Superior temporal gyrus (tissue), 1 donor: ENCODE measurements around the gene USP7.
"Not testable (repeated sequence)": the region's sequence is repeated elsewhere in the genome, so short reads cannot be mapped to it uniquely, and the experiment has no call there.

ENCODE experiments used
- DNase-seq: peaks from one replicate; pipeline ENCODE4 v3.0.0-alpha.2; 2016; ENCODE audit errors: extremely low spot score

USP7 gene

DNA sequence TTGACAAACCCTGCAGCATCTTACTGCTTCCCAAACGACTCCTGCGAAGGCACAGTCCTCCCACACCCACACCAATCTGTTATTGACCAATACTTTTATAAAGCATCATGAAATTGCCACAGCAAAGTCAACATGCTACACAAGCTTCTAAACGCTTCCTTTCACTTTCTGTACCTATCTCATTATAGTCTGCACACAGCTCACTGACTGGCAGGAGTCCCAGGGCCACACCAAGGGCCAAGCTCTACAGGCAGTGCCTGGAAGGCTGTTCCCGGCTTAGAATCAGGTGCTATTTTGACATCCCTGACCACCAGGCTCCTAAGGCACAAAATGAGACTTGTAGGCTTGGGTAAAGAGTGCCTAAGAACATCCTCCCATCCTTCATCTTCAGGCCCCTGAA, 39.5 kb downstream of the USP7 start:
- DNase-seq, result no peak

DNA sequence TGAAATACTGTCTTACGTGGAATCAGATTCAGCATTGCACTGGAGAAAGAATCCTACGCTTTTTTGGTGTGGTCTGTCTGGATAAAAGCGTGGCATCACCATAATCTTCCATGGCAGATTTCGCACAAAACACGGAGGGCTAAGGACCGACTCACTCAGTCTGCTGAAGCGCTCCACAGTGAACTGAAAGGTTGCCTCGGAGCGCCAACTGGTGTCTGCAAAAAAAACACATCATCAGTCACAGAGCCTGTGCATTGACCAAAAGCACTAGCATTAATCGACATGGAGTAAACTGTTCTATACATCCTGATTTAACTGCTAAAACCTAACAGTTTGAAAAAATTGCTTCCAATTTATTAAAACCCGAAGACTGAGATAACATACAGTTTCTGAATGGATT, 40.5 kb downstream of the USP7 start:
- peak; percentile 51 for DNase-seq

DNA sequence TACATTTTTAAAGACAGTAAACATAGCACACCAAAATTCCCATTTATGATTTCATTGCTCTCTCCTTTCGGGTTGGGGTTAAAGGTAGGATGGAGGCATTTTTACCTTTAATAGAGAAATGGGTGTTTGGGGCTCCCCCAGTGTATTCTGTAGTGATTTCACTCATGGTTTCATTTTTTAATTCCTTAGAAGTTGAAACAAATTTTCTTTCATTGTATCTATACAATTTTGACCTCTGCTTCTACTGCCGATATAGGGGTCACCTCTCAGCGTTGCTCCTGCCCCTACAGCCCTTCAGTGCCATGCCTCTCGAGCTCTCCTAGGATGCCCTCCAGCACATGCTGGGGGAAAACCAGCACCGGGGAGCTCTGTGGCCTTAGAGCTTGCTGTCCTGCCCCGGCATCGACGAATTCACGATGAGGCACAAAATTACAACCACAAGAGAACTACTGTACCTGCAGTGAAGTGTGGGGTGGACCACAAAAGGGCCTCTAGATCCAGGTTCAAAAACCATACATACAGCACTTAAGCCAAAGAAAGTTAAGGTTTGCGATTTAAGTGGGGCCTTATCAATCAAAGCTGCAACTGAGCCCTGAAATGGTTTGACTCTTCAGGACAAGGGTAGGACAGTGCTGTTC, 42.2 kb downstream of the USP7 start:
- DNase-seq, result no peak

DNA sequence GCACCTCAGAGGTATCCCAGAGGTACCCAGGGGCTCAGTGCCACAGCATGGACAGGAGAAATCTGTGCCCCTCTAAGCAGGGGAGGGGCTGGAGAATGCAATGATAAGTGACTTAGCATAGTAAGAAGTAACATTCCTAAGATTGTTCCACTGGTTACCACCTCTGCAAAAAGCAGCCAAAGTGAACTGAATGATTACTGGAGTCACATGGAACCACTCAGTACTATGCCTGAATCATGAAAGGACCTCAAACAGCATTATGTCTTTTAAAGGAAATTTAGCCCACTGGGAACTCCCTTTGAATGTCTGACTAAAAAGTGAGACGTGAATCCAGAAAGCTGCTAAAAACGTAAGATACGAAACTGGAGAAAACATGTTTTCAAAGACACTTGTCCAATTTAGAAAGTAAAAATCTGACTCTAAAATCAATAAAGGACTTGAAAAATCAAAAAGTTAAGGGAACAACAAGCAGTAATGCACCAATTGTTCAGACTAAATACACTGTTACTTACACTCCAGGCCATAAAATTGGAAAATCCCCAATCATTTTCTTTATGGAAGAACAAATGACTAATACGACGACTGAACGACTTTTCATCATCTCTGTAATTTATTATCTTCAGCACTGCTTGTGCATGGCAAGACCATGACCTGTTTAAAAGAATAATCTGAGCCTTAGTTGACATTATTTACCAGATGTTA, 42.9 kb downstream of the USP7 start:
- DNase-seq, result no peak

DNA sequence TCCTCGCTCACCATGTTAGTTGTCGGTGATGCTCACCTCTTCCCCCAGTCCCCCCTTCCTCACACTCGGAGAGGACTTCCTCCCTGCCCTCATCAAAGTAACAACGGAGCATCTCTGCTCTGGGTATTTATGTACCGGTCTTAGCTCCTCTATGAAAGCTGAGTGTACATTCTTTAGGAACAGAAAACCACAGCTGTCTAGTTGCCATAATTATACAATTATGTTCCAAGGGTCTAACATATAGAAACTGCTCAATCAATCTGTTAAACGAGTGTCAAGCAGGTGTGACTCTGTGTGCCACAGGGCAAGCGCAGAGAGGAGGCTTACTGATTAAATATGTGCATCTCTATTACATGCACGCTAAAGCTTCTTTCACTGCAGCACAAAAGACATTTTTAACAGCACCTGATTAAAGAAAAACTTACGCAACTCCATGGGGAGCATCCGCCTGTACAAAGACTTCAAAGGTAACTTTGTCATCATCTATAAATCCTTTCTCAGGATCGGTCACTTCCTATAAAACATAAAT, 43.7 kb downstream of the USP7 start:
- no peak for DNase-seq

DNA sequence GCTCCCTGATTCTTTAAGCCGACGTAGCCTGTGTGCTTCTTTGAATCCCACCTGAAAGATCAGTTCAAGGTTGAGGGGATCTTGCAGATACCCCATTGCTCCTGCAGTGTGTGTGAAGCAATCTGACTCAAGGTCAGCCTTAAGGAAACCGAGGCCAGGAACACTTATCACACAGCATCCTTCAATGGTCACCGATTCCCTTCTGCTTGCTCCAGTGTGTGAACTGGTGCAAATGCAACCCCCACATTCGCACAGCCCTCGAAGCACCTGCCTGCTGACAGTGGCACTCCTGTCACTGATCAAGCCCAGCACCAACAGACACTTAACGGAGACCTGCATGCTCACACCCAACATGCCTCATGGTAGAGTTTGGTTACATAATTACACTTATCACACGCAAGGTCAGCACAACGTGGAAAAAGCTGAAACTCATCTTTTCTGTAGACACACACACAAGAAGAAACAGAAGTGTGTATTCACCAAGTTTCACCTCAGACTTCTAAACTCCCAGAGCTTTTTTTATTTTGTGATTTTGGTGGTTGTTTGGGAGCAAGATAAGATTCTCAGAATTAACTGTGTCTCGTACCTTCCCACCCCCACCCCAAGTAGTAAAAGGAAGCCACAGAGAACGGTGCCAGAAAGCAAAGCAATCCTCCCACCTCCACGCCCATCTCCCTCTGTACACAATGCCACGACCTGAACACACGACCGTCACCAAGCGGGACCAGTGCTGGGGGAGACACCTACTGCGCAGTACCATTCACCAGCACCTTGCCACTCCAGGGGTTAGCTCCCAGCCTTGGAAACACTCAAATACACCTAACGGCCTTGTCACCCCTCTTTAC, 44.4 kb downstream of the USP7 start:
- DNase-seq, result no peak

DNA sequence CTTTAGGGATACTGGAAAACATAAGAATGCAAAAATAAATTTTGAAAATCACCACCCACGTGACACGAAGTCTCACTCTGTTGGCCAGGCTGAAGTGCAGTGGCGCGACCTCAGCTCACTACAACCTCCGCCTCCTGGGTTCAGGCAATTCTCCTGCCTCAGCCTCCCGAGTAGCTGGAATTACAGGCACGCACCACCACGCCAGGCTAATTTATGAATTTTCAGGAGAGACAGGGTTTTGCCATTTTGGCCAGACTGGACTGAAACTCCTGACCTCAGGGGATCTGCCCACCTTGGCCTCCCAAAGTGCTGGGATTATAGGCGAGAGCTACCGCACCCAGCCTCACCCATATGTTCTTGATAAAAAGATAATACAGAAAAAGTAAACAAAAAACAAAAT, 46.4 kb downstream of the USP7 start:
- DNase-seq, result not testable (repeated sequence)

DNA sequence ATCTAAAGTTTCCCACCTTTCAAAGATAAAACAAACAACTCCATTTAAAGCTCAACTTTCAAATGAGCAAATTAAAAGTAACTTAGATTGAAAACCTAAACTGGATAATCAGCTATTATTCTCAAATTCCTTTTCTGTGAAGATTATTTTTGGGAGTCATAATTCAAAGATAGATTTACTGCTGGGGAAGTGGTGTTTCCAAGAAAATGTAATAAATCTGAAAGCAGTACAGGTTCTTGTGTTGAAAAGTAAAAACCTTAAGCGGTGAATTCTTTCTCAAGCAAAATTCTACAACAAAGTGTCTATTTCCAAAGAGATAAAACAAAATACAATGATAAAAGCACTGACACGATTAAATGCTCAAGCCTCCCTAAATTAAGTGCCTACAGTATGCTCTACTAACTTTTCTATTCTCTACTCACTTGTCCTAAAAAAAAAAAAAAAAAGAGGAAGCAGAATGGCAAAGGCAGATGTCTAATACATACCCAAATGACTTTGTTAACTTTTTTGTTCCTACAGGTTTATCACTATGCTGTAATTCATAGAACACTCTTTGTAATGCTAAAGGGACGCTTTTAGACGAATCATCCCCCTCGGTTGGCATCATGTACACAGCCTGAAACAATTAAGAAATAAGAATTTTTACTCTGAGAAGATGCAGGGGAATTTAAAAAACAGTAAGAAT, 47.0 kb downstream of the USP7 start:
- DNase-seq, result no peak

DNA sequence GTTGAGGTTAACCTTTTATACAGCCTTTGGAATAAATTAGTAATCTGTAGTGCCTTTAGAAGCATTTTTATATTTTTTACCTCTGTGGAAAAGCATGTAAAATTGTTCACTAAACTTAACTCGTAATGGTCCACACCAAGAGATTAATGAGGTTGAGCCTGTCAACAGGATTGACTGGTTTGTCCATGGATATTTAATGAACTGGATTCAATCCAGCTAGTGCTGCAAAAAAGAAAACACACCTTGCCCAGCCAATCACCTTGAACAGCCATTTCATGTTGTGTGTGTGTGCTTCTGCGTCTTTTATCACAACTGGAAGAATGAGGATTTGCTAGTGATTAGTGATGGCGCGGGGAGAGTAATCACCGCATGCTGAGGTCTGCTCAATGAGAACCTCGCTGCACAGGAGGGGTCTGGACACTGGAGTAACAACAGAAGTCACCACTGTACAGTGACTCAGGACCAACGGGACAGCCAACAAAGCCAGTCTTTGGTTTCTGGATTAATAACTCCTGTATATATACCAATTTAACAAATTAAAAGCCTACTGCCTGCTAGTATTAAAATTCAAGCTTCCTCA, 47.9 kb downstream of the USP7 start:
- DNase-seq, result no peak

DNA sequence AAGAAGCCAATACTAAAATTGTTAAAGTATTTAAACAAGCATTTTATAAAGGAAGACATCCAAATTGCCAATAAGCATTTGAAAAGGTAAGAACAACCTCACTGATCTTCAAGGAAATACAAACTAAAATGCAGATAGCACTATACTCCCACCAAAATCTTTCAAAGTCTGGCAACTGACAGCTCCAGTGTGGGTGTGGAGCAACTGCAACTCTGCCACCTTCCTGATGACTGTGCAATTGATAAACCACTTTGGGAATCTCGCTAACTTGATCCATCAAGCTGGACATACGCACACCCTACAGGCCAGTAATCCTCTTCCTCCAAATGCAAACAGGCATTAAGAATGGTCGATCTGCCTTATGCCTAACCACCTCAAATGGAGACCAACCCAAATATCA, 49.6 kb downstream of the USP7 start:
- DNase-seq, result no peak

DNA sequence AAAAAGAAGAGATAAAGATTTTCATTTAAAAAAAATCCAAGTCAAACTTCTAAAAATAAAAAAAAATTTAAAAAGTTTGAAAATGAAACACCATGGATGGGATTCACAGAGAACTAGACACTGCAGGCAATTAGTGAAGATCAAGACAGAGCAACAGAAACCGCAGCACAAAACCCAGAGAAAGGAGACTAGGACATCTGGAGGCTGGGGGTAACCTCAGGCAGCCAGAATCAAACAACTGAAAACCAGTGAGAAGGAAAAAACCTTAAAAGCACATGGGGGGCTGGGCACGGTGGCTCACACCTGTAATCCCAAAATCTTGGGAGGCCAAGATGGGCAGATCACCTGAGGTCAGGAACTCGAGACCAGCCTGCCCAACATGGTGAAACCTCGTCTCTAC, 50.9 kb downstream of the USP7 start:
- DNase-seq, result no peak

DNA sequence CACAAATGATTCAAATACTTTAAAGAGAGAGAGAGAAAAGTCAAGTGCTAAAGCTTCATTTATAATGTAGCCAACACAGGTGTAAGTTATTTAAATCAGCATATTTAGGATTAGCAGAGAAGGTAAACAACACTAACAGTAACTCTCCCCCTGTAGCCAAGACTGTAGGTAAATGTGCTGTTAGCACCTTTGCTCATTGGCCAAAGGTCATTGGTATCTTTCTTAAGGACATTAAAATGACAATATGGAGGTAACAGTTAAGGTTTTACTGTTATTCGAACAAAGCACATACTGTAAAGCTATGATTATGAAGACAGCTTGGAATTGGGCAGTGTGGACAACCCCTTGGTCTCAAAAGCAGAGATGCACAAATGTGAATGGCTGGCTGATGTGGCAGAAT, 52.9 kb downstream of the USP7 start:
- DNase-seq, result no peak

DNA sequence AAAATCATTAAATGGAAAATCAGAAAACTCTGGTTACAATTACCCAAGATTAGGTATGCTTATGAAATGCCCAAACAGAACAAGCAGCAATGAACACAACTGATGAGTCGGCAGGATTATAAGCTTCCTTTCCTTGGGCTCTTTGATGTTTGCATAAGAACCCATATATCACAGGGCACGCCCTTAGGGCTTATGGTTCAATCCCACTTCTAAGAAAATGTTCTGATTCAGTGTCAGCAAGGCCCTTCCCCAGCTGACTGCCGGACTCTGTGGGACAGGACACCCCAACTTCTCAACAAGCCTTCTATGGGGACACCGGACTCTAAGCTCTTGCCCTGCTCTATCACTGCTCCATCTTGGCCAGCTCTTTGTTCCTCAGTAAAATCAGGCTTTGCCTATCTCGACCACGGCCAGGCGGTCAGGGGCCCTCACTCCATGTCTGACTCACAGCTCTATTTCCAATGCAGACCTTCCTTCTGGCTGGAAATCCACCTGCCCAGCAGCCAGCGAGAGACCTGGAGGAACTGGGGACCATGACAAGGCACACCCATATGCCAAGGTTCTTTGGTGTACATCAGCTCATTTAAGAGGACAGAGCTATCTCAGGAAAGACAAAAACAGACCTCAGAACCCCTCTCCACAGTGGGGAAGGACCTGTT, 54.8 kb downstream of the USP7 start:
- DNase-seq, result no peak

DNA sequence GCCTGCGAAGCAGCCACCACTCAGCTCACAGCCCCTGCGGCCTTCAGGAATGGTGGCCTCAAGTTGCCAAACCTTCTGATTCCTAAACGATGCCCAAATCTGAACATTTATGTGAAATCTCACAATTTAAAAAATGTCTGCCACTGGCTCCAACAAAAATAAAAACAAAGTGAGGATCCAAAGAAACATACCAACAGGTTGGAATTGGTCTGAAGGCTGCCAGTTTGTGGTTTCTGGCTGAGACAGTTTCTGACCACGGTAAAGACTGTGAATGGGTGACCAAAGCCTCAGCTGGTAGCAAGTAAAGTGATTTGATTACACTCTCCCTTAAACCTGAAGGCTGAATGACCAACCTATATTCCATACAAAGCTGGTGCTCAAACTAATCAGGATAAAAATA, 56.6 kb downstream of the USP7 start:
- DNase-seq, result no peak

DNA sequence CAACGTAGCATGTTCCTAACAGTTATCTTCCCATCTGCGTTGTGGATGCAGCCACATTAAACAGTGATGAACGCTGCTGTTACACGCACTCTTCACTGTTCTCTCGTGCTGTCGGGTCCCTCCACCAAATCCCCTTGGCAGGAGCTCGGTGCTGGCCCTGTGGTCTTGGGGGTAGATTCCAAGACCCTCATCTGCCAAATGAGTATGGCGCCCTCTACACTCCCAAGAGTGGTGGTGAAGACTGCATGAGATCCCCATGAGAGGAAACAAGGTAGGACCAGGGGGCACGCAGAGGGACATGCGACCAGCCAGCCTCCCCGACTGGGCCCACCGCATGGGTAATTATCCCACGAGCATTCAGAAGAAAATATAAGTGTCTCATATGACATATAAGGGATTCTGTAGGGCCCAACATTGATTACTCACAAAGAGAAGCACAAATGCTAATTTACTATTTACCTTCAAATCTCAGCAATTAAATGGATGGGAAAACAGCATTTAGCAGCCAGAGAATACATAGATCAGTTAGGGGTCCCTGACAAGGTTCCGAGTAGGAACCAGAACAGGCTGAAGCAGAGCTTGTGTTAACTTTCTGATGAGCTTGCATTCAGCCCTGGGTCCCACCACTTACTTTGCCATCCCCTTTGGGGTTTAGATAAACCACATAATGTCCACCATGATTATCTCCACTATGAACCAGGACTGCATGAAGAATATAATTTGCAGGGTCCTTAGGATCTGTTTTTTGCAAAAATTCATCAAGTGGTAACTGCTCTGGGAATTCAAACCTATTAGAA, 57.7 kb downstream of the USP7 start:
- no peak for DNase-seq

DNA sequence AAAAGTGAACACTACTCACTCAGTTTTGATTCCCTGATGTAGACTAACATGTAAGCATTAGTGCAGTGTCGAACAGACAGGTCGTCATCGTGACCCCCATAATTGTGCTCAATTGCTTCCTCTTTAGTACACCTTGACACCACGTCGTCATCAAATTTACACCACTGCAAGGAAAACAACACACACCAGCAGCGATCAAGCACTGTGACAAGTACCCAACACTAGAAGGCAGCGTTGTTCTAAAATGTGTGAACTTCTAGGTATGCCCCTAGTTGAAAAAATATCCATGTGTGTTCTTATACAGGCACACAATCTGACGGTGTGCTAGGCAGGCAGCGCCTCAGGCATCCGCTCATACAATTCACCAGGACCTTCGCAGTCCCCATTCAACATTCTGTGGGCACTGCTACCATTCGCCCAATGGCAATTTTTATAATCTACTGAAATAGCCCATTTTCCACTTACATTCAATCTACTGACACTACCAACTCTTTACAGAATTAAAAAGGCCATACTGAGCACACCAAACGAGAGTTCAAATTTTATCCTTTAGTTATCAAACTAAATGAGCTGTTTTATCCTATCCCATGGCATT, 58.4 kb downstream of the USP7 start:
- no peak for DNase-seq

DNA sequence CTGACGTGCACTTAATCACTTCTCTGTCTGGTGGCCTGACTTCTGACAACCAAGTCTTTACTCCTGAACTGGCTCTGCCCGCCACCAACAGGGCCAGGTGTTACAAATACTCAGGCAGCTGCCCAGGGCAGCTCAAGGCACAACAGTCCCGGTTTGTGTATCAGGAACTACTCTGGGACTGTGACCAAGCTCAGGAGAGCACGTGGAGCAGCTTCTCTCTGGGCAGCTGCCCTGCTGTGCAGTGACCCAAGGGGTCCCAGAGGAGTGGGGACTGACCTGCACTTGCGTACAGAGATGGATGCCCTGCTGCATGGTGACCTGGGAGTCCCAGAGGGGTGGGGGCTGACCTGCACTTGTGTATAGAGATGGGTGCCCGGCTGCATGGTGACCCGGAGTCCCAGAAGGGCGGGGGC, 59.7 kb downstream of the USP7 start:
- no peak for DNase-seq

DNA sequence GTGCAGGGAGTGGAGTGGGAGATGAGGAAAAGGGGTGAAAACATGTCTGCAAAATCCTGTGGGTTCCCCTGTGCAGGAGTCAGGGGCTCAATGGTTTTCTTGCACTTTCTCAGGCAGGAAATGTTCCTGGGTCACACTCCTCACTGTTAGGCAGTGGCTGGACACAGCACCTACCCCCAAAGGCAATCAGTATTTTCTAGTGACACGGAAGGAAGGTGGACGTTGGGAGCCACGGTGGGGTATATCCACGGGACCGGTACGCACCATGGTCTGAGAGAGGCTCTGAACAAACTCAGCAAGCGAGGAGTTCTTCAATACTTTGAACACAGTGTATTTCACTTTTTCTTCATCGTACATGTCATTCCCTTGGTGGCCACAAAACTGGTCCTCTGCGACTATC, 60.7 kb downstream of the USP7 start:
- no peak for DNase-seq

DNA sequence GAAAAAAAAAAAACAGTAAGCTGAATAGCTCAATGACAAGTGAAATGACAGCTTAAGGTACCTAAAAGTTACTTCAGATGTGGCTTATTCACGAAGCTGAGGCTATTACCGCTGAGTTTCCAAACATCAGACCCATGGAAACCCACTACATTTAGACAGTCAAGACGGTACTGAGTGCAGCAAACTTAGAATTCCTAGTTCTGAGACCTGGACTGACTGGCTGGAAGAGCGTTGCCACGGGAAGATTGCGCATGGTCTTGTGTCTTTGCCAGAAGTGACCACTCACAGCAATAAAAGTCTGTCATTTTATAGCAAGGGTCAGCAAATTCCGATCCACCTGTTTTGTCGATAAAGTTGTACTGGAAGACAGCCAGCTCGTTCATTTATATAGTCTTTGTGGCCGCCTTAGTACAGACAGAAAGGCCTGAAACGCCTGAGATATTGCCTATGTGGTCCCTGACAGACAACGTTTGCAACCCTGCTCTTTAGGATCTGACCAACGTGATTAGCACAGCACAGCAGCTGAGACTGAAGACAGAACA, 62.3 kb downstream of the USP7 start:
- DNase-seq, result no peak

DNA sequence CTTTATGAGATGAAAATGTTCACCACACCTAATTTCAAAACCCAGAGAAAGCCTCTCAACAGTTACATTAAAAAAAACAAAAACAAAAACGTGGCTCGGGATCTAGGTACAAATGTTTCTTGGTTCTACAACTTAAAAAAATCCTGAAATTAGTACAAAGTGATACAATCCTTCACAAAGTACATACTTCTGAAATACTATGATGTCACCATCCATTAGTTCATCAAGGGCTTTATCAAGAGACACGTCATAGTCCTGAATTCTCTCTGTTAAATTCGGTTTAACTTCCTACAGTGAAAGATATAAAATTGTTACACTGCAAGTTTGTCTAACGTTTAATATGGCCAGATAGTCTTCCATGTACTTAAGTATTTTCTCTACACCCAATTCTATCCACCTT, 63.4 kb downstream of the USP7 start:
- no peak for DNase-seq
